ENCODE results near the gene BGLAP.

The BGLAP gene

GRCh38 chr1:156259805-156260204 is 17.8 kb downstream of the BGLAP start:
- no peak overlapping the region for H3K4me3 ChIP-seq (ENCODE audit: low read depth, low read length)
- no peak for TF ChIP-seq POLR2A (IDR thresholded peaks at IDR 0.05; ENCODE audit: extremely low read depth, insufficient read length)
- TF ChIP-seq CTCF (IDR thresholded peaks at IDR 0.05; ENCODE audit: low read depth, low read length): no peak
- TF ChIP-seq MYC (IDR thresholded peaks at IDR 0.05; ENCODE audit: low read depth, low read length): no peak
- TF ChIP-seq MAX (IDR thresholded peaks at IDR 0.05; ENCODE audit: low read depth, low read length): no peak
- no peak for DNase-seq (ENCODE audit: low read depth)

GRCh38 chr1:156260896-156261295 is 18.9 kb downstream of the BGLAP start:
- no peak for DNase-seq (ENCODE audit: low read depth)
- no peak overlapping the region for H3K4me3 ChIP-seq (ENCODE audit: low read depth, low read length)
- TF ChIP-seq MAX (IDR thresholded peaks at IDR 0.05; ENCODE audit: low read depth, low read length) (no peak), POLR2A (IDR thresholded peaks at IDR 0.05; ENCODE audit: extremely low read depth, insufficient read length) (no peak), MYC (IDR thresholded peaks at IDR 0.05; ENCODE audit: low read depth, low read length) (no peak), CTCF (IDR thresholded peaks at IDR 0.05; ENCODE audit: low read depth, low read length) (no peak)

GRCh38 chr1:156262461-156263287 is 20.7 kb downstream of the BGLAP start:
- no peak for DNase-seq (ENCODE audit: low read depth)
- no peak overlapping the region for H3K4me3 ChIP-seq (ENCODE audit: low read depth, low read length)
- TF ChIP-seq MYC (IDR thresholded peaks at IDR 0.05; ENCODE audit: low read depth, low read length): no peak
- TF ChIP-seq POLR2A (IDR thresholded peaks at IDR 0.05; ENCODE audit: extremely low read depth, insufficient read length): no peak
- TF ChIP-seq CTCF (IDR thresholded peaks at IDR 0.05; ENCODE audit: low read depth, low read length): no peak
- TF ChIP-seq MAX (IDR thresholded peaks at IDR 0.05; ENCODE audit: low read depth, low read length): no peak

- TF ChIP-seq POLR2A (IDR thresholded peaks at IDR 0.05; ENCODE audit: extremely low read depth, insufficient read length) (no peak), MYC (IDR thresholded peaks at IDR 0.05; ENCODE audit: low read depth, low read length) (no peak), CTCF (IDR thresholded peaks at IDR 0.05; ENCODE audit: low read depth, low read length) (no peak), MAX (IDR thresholded peaks at IDR 0.05; ENCODE audit: low read depth, low read length) (no peak)
- no peak for DNase-seq (ENCODE audit: low read depth)
- H3K4me3 ChIP-seq (ENCODE audit: low read depth, low read length): no peak overlapping the region
Observed at GRCh38 chr1:156263288-156263655, 21.3 kb downstream of the BGLAP start.

GRCh38 chr1:156266051-156266450 is 24.1 kb downstream of the BGLAP start:
- DNase-seq (ENCODE audit: low read depth): no peak
- no peak for TF ChIP-seq MYC (IDR thresholded peaks at IDR 0.05; ENCODE audit: low read depth, low read length)
- TF ChIP-seq POLR2A (IDR thresholded peaks at IDR 0.05; ENCODE audit: extremely low read depth, insufficient read length): no peak
- no peak for TF ChIP-seq MAX (IDR thresholded peaks at IDR 0.05; ENCODE audit: low read depth, low read length)
- TF ChIP-seq CTCF (IDR thresholded peaks at IDR 0.05; ENCODE audit: low read depth, low read length): no peak
- H3K4me3 ChIP-seq (ENCODE audit: low read depth, low read length): no peak overlapping the region
